HG03571 (cell line): ENCODE measurements around the gene NAT14.
"Not testable (repeated sequence)": the region's sequence is repeated elsewhere in the genome, so short reads cannot be mapped to it uniquely, and the experiment has no call there.

Source experiments
- ATAC-seq: cut with Tn5 transposase; IDR thresholded peaks from one replicate; pipeline ENCODE4 v1.9.1; 2021; ENCODE audit not compliant: unreplicated experiment

The NAT14 gene

DNA sequence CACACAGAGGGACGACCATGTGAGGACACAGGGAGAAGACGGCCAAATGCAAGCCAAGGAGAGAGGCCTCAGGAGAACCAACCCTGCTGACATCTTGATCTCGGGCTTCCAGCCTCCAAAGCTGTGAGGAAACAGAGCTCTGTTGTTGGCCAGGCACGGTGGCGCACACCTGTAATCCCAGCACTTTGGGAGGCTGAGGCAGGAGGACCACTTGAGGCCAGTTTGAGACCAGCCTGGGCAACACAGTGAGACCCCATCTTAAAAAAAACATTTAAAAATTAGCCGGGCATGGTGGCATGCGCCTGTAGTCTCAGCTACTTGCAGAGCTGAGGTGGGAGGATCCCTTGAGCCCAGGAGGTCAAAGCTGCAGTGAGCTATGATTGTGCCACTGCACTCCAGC lies 49.3 kb downstream of the NAT14 start:
- ATAC-seq, result not testable (repeated sequence)

GRCh38 chr19:55535173-55535964 lies 50.4 kb downstream of the NAT14 start:
- ATAC-seq, result no peak

DNA sequence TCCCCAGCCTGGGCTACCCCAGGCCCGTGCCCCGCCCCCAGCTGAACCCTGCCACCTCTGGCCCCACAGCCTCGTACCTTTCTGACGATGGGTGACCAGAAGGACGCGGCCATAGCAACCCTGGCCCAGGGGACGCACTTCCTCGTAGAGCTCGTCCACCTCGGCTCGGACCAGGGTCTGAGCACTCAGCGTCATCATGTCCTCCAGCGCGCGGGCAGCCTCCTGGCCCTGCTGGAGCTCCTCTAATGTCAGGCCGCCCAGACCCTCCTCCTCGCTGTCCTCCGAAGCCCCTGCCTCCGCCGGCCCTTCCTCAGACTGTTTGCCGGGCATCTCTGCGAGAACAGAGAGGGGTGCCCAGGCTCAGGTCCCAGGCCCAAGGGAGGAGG lies 51.0 kb downstream of the NAT14 start:
- no peak for ATAC-seq

DNA sequence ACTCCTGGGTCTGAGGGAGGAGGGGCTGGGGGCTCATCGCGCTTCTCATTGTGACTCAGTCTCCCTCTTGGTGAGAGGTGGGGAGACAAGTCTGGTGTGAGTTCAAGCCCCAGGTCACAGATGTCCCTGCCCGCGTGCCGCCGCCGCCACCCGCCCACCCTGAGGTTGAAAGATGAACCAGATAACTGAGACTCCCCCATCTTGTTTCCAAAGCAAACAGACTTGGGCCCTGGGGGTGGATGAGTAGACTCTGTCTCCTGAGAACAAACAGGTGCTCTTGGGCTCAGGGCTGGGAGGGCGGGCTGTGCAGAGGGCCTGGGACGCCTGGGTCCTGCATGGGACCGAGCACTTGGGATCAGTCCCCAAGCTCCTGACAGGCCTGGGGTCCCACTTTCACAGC lies 51.4 kb downstream of the NAT14 start:
- ATAC-seq, result no peak
